GM12874 (cell line): Measurements from ENCODE around the gene ICA1.

Experiments used
- TF ChIP-seq, protein P1 (sequence below): IDR thresholded peaks from 2 replicates; pipeline ENCODE4 v1.5.1; 2011; ENCODE audit warnings: low read depth, mild to moderate bottlenecking, control low read depth, low read length, moderate library complexity; ENCODE audit not compliant: insufficient read depth

Gene ICA1

DNA sequence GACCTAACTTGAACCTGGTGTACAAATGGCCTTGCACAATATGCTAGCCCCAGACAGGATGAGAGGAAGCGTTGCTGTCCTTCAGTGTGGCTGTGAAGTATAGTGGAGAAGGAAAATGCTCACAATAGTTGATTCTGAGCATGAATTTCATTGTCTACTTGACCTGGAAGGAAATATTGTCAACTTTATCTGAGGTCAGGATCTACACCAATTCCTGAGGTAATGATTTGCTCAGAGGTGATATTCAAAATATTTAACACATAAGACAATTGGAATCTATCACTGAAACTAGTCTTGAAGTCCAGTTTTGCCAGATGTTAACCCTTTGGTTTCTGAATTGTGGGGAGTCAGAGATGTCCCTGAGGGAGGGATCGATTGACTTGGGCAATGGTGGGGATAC is 20.9 kb upstream of the ICA1 start:
- TF ChIP-seq, protein P1, sequence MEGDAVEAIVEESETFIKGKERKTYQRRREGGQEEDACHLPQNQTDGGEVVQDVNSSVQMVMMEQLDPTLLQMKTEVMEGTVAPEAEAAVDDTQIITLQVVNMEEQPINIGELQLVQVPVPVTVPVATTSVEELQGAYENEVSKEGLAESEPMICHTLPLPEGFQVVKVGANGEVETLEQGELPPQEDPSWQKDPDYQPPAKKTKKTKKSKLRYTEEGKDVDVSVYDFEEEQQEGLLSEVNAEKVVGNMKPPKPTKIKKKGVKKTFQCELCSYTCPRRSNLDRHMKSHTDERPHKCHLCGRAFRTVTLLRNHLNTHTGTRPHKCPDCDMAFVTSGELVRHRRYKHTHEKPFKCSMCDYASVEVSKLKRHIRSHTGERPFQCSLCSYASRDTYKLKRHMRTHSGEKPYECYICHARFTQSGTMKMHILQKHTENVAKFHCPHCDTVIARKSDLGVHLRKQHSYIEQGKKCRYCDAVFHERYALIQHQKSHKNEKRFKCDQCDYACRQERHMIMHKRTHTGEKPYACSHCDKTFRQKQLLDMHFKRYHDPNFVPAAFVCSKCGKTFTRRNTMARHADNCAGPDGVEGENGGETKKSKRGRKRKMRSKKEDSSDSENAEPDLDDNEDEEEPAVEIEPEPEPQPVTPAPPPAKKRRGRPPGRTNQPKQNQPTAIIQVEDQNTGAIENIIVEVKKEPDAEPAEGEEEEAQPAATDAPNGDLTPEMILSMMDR: no peak

DNA sequence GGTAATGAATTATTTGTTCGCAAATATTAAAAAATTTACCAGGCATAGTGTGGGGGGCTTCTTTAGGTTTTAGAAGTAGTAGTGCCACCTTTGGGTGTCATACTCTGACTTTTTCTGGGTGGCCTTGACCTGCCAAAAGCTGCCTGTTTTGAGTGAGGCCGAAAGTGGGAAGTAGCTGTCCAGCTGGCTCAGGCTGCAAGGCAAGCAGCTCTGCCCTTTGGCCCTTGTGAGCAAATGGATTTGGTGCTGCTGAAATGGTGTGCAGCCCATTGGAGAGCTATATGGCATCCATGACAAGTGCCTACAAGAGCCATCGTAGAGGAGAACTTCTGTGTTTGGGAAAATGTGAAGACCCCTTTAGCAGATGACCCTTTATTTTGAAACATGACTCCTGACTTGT is 20.2 kb upstream of the ICA1 start:
- TF ChIP-seq, protein P1: no peak

DNA sequence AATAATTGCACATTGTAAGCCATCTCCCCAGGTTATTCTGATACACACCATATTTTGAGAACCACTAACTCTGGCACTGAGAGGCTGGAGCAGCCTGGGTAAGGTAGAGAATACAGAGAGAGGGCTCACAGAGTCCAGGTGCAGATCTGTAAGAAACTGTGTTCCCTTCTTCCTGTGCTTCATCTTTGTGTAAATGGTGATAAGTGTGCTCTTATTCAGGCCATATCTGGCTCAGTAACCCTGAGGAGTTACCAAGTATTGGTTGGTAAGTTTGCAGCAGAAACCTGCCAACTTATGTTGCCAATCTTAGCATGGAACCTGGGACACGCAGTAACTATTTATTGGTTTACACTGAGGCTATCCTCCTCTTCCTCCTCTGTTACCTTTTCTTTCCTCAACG is 16.2 kb upstream of the ICA1 start:
- TF ChIP-seq, protein P1: no peak

DNA sequence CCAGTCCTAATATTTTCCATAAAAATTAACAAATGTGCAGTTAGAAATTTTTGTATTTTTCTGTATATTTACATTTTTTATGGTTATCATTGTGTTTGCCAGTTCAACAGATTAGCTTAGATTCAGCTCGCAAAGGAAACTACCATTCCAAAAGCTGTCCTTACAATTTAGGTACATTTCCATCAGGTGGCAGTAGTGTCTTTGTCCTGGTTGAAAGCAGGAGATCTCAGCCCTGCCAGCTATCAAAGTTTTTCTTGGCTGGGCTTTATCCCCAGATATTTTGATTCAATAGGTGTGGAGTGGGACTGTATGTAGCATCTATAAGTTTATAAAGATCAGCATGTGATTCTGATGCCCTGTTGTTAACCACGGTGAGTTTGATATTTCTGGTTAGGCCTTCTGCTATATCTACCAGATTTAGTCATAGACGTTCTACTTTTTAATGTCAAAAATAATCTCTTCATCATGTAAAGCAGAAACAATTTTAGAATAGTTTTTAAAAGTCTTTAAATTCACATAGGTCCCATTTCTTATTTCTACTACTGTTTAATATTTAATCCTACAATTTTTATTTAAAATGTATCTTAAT is 15.5 kb upstream of the ICA1 start:
- TF ChIP-seq, protein P1: no peak

DNA sequence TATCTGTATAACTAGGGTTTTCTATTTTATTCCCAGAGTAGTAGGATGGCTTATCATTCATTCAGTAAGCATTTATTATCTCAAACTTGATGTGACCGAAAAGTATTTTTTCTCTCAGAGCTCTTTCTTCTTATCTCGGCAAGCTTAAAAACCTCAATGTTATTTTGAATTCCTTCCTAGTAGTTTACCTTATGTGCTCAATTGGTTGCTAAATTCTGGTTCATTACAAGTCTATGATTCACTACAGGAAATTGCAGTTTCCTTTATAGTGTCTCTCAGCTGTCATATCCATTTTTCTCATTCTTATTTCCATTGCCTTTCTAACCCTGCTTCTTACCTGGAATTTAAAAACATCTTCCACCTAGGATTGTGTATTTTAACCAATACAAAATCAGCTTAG is 12.6 kb upstream of the ICA1 start:
- TF ChIP-seq, protein P1: no peak

DNA sequence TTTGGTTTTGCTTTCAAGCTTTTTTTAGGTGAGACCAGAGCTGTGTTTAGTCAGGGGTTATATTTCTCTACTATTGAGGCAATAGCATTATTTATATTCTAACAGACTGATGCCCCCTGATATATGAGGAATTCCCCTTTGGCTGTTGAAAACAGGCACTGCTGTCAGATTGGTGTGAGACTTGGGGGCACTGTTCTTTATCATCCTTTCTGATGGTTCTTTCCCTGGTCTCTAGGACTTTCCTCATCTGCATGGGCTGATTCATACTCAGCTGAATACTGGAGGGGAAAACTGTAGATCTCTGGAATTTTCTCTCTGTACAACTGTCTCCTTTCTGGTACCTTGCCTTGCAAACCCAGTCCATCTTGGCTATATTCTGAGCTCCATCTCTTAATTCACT is 10.0 kb upstream of the ICA1 start:
- TF ChIP-seq, protein P1: no peak

DNA sequence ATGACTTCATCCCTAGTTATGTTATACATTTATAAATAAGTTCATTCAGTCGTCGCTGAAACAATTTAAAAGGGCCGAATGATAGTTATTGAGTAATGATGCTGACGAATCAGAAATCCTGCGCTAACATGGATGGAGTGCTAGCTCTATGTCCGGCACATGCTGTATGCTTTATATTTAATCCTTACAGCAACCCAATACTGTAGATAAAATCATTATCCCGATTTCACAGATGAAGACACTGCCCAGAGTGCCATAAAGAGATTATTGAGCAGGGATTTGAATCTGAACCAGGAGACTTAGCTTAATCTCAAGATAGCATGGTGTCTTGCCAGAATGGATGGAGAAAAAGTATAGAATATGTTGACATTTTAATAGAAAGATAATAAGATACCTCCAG is 1.1 kb upstream of the ICA1 start:
- TF ChIP-seq, protein P1: no peak
